ENCODE results near the gene PIK3C2G. TPM values are rescaled to one million over a fixed set of nuclear protein-coding genes. Genes with fewer than 3 reads are reported as not detected.

The PIK3C2G gene
- total RNA-seq, 1 experiment from 2014 or later = not detected

GRCh38 chr12:18414671-18415070, 153.4 kb downstream of the PIK3C2G start:
- no peak for DNase-seq (ENCODE audit: low spot score)
- CTCF ChIA-PET = no interaction called here
- Histone ChIP-seq H3K27ac (ENCODE audit: low read depth, low read length, poor library complexity, severe bottlenecking) (no peak overlapping the region), H3K36me3 (ENCODE audit: insufficient read depth, low read length, poor library complexity, severe bottlenecking) (no peaks in the 10 kb centered on the region), H3K9me3 (ENCODE audit: low read depth, low read length, poor library complexity, severe bottlenecking) (no peaks in the 10 kb centered on the region), H3K4me1 (ENCODE audit: insufficient read depth, low read length, poor library complexity, severe bottlenecking) (no peaks in the 10 kb centered on the region), H3K27me3 (replicated peaks; ENCODE audit: insufficient read depth, low read depth, low read length, poor library complexity) (no peaks in the 10 kb centered on the region), H3K4me3 (ENCODE audit: low read depth, low read length, poor library complexity, severe bottlenecking) (no peak overlapping the region)
- intact Hi-C loops (cut with micrococcal nuclease; ENCODE audit: unreplicated experiment) = no loop called here
- no TSS peak for BruUV-seq (replicated peaks)
- no peak for TF ChIP-seq EZH2 (IDR thresholded peaks at IDR 0.05; ENCODE audit: borderline replicate concordance, low read depth, low read length, poor library complexity, severe bottlenecking)
- TF ChIP-seq CTCF (conservative IDR thresholded peaks at IDR 0.05; ENCODE audit: low read depth, low read length) = no peak
- POLR2A ChIA-PET (ENCODE audit: low non-redundant PET) = no interaction called here

- no peak overlapping the region for H3K4me3 ChIP-seq (ENCODE audit: low read depth, low read length, poor library complexity, severe bottlenecking)
- CTCF ChIA-PET = no interaction called here
- no peaks in the 10 kb centered on the region for H3K4me1 ChIP-seq (ENCODE audit: insufficient read depth, low read length, poor library complexity, severe bottlenecking)
- no peak overlapping the region for H3K27ac ChIP-seq (ENCODE audit: low read depth, low read length, poor library complexity, severe bottlenecking)
- no peaks in the 10 kb centered on the region for H3K36me3 ChIP-seq (ENCODE audit: insufficient read depth, low read length, poor library complexity, severe bottlenecking)
- TF ChIP-seq EZH2 (IDR thresholded peaks at IDR 0.05; ENCODE audit: borderline replicate concordance, low read depth, low read length, poor library complexity, severe bottlenecking) (no peak), CTCF (conservative IDR thresholded peaks at IDR 0.05; ENCODE audit: low read depth, low read length) (no peak)
- H3K27me3 ChIP-seq (replicated peaks; ENCODE audit: insufficient read depth, low read depth, low read length, poor library complexity) = no peaks in the 10 kb centered on the region
- no peaks in the 10 kb centered on the region for H3K9me3 ChIP-seq (ENCODE audit: low read depth, low read length, poor library complexity, severe bottlenecking)
- POLR2A ChIA-PET (ENCODE audit: low non-redundant PET) = no interaction called here
- no peak for DNase-seq (ENCODE audit: low spot score)
- intact Hi-C loops (cut with micrococcal nuclease; ENCODE audit: unreplicated experiment) = no loop called here
- no TSS peak for BruUV-seq (replicated peaks)
Measured at GRCh38 chr12:18415227-18415626, 153.9 kb downstream of the PIK3C2G start.

- no peak overlapping the region for H3K27ac ChIP-seq (ENCODE audit: low read depth, low read length, poor library complexity, severe bottlenecking)
- ChIA-PET POLR2A (ENCODE audit: low non-redundant PET) (no interaction called here), CTCF (no interaction called here)
- H3K36me3 ChIP-seq (ENCODE audit: insufficient read depth, low read length, poor library complexity, severe bottlenecking) = no peaks in the 10 kb centered on the region
- no peaks in the 10 kb centered on the region for H3K27me3 ChIP-seq (replicated peaks; ENCODE audit: insufficient read depth, low read depth, low read length, poor library complexity)
- DNase-seq (ENCODE audit: low spot score) = no peak
- no TSS peak for BruUV-seq (replicated peaks)
- no peaks in the 10 kb centered on the region for H3K4me1 ChIP-seq (ENCODE audit: insufficient read depth, low read length, poor library complexity, severe bottlenecking)
- intact Hi-C loops (cut with micrococcal nuclease; ENCODE audit: unreplicated experiment) = no loop called here
- no peak overlapping the region for H3K4me3 ChIP-seq (ENCODE audit: low read depth, low read length, poor library complexity, severe bottlenecking)
- H3K9me3 ChIP-seq (ENCODE audit: low read depth, low read length, poor library complexity, severe bottlenecking) = no peaks in the 10 kb centered on the region
- TF ChIP-seq CTCF (conservative IDR thresholded peaks at IDR 0.05; ENCODE audit: low read depth, low read length) = no peak
- TF ChIP-seq EZH2 (IDR thresholded peaks at IDR 0.05; ENCODE audit: borderline replicate concordance, low read depth, low read length, poor library complexity, severe bottlenecking) = no peak
Measured at GRCh38 chr12:18416412-18416811, 155.1 kb downstream of the PIK3C2G start.

Measured in A673 (cell line).